H9 (cell line): Measurements from ENCODE around the gene TMEM80. TPM values are rescaled to one million over a fixed set of nuclear protein-coding genes. Genes with fewer than 3 reads are reported as not detected.

Experiments
- DNase-seq: peaks from one replicate; pipeline ENCODE4 v3.0.0-alpha.2; 2017
- H2AFZ ChIP-seq: one replicate; pipeline ENCODE4 v1.6.1; 2013; ENCODE audit warnings: mild to moderate bottlenecking, low read length, control low read depth, moderate library complexity
- H2AK5ac ChIP-seq: 2 replicates; pipeline ENCODE4 v1.6.1; 2013; ENCODE audit warnings: low read length, control low read depth, mixed read lengths; ENCODE audit not compliant: insufficient read length
- H2BK120ac ChIP-seq: one replicate; pipeline ENCODE4 v1.6.1; 2013; ENCODE audit warnings: low read depth, mild to moderate bottlenecking, low read length, control low read depth, inconsistent platforms; ENCODE audit not compliant: poor library complexity, severe bottlenecking
- H2BK12ac ChIP-seq: 2 replicates; pipeline ENCODE4 v1.6.1; 2013; ENCODE audit warnings: low read length, control low read depth, mixed read lengths, low read depth; ENCODE audit not compliant: insufficient read length
- H2BK15ac ChIP-seq: 2 replicates; pipeline ENCODE4 v1.6.1; 2013; ENCODE audit warnings: low read depth, low read length, control low read depth
- H2BK20ac ChIP-seq: one replicate; pipeline ENCODE4 v1.6.1; 2013; ENCODE audit warnings: low read depth, mild to moderate bottlenecking, low read length, control low read depth, inconsistent platforms; ENCODE audit not compliant: poor library complexity, severe bottlenecking
- H2BK5ac ChIP-seq: 2 replicates; pipeline ENCODE4 v1.6.1; 2013; ENCODE audit warnings: low read length, control low read depth, mixed read lengths; ENCODE audit not compliant: insufficient read length
- H3K14ac ChIP-seq: 2 replicates; pipeline ENCODE4 v1.6.1; 2013; ENCODE audit warnings: low read length, control low read depth; ENCODE audit not compliant: insufficient read depth
- H3K18ac ChIP-seq: 2 replicates; pipeline ENCODE4 v1.6.1; 2013; ENCODE audit warnings: low read depth, mild to moderate bottlenecking, mixed read lengths, low read length, control low read depth; ENCODE audit not compliant: insufficient read length
- H3K23ac ChIP-seq: 2 replicates; pipeline ENCODE4 v1.6.1; 2013; ENCODE audit warnings: low read length, control low read depth, mixed read lengths, low read depth; ENCODE audit not compliant: insufficient read length
- H3K23me2 ChIP-seq: 2 replicates; pipeline ENCODE4 v1.6.1; 2013; ENCODE audit warnings: low read depth, mild to moderate bottlenecking, mixed read lengths, low read length, control low read depth; ENCODE audit not compliant: insufficient read length, poor library complexity, severe bottlenecking
- H3K27ac ChIP-seq: 2 replicates; pipeline ENCODE4 v1.5.1; 2013; ENCODE audit warnings: low read length, control low read depth, mixed read lengths, low read depth; ENCODE audit not compliant: insufficient read length
- H3K27me3 ChIP-seq: 2 replicates; pipeline ENCODE4 v1.6.1; 2013; ENCODE audit warnings: low read length, control low read depth, inconsistent platforms; ENCODE audit not compliant: insufficient read depth
- H3K4ac ChIP-seq: 2 replicates; pipeline ENCODE4 v1.6.1; 2013; ENCODE audit warnings: low read depth, mild to moderate bottlenecking, control low read depth, inconsistent platforms, low read length, moderate library complexity
- H3K4me1 ChIP-seq: 2 replicates; pipeline ENCODE4 v1.6.1; 2013; ENCODE audit warnings: low read length, control low read depth, inconsistent platforms; ENCODE audit not compliant: insufficient read depth
- H3K4me2 ChIP-seq: 2 replicates; pipeline ENCODE4 v1.6.1; 2013; ENCODE audit warnings: low read length, control low read depth, mixed read lengths; ENCODE audit not compliant: insufficient read length, insufficient read depth
- H3K56ac ChIP-seq: 2 replicates; pipeline ENCODE4 v1.6.1; 2013; ENCODE audit warnings: low read depth, mild to moderate bottlenecking, mixed read lengths, low read length, control low read depth; ENCODE audit not compliant: insufficient read length
- H3K79me1 ChIP-seq: 2 replicates; pipeline ENCODE4 v1.6.1; 2013; ENCODE audit warnings: low read depth, mild to moderate bottlenecking, moderate library complexity, low read length, control low read depth, inconsistent platforms; ENCODE audit not compliant: insufficient read depth, poor library complexity, severe bottlenecking
- H3K79me2 ChIP-seq: 2 replicates; pipeline ENCODE4 v1.6.1; 2013; ENCODE audit warnings: low read length, control low read depth, inconsistent platforms; ENCODE audit not compliant: insufficient read depth
- H3K9ac ChIP-seq: 2 replicates; pipeline ENCODE4 v1.6.1; 2013; ENCODE audit warnings: low read length, control low read depth, mixed read lengths; ENCODE audit not compliant: insufficient read length; ENCODE audit errors: extremely low read depth
- H3K9me3 ChIP-seq: one replicate; pipeline ENCODE4 v1.6.1; 2013; ENCODE audit warnings: low read depth, low read length, inconsistent platforms; ENCODE audit not compliant: control insufficient read depth
- H3T11ph ChIP-seq: one replicate; pipeline ENCODE4 v1.6.1; 2013; ENCODE audit warnings: mild to moderate bottlenecking, low read length, control low read depth, inconsistent platforms
- H4K20me1 ChIP-seq: one replicate; pipeline ENCODE4 v1.6.1; 2013; ENCODE audit not compliant: control insufficient read depth, insufficient read length, insufficient read depth
- H4K5ac ChIP-seq: 2 replicates; pipeline ENCODE4 v1.6.1; 2013; ENCODE audit warnings: low read depth, mild to moderate bottlenecking, mixed read lengths, low read length, control low read depth; ENCODE audit not compliant: insufficient read length
- H4K8ac ChIP-seq: replicated peaks from 2 replicates; pipeline ENCODE4 v1.6.1; 2013; ENCODE audit warnings: low read length, control low read depth, mixed read lengths, low read depth; ENCODE audit not compliant: insufficient read length
- H4K91ac ChIP-seq: 2 replicates; pipeline ENCODE4 v1.6.1; 2013; ENCODE audit warnings: low read depth, mild to moderate bottlenecking, moderate library complexity, mixed read lengths, low read length, control low read depth; ENCODE audit not compliant: insufficient read length
- H3K27ac Mint-ChIP-seq, 3 experiments: 2 replicates in 2 of 3; 3 replicates in 1 of 3; pipeline ENCODE4 v1.8.0; 2020 to 2021; ENCODE audit warnings: mixed read lengths in 3 of 3, mild to moderate bottlenecking in 1 of 3, moderate library complexity in 1 of 3
- H3K27me3 Mint-ChIP-seq: 2 replicates; pipeline ENCODE4 v1.8.0; 2021; ENCODE audit warnings: low read depth, mild to moderate bottlenecking, moderate library complexity, mixed read lengths
- H3K36me3 Mint-ChIP-seq, 3 experiments: 2 replicates in 2 of 3; 3 replicates in 1 of 3; pipeline ENCODE4 v1.8.0; 2020 to 2021; ENCODE audit warnings: low read depth in 3 of 3, mixed read lengths in 3 of 3; ENCODE audit not compliant: insufficient read depth in 1 of 3
- H3K4me1 Mint-ChIP-seq, 2 experiments: 2 replicates each; pipeline ENCODE4 v1.8.0; 2020; ENCODE audit warnings: mixed read lengths in 2 of 2
- H3K4me3 Mint-ChIP-seq, 2 experiments: 2 replicates in 1 of 2; 3 replicates in 1 of 2; pipeline ENCODE4 v1.8.0; 2020 to 2021; ENCODE audit warnings: mild to moderate bottlenecking in 2 of 2, mixed read lengths in 2 of 2, moderate library complexity in 1 of 2
- H3K9me3 Mint-ChIP-seq, 2 experiments: 2 replicates in 1 of 2; 3 replicates in 1 of 2; pipeline ENCODE4 v1.8.0; 2020; ENCODE audit warnings: mild to moderate bottlenecking in 2 of 2, mixed read lengths in 2 of 2, moderate library complexity in 1 of 2
- WGBS: extraction: QIAGEN DNeasy Blood & Tissue Kit; methylation state at CpG from one replicate; pipeline ENCODE4 v1.1.7; 2013; ENCODE audit warnings: missing lambda C conversion rate, low lambda C conversion rate, mixed read lengths; ENCODE audit not compliant: insufficient read length; ENCODE audit errors: extremely low coverage; 5-methylcytosine and 5-hydroxymethylcytosine counted together
- total RNA-seq: library from RNA; stranded (reverse); gene quantifications from 2 replicates; pipeline ENCODE4 v1.2.1, GENCODE V29; 2021
- TF ChIP-seq, protein P1 (sequence below): fragments of 200-600 bp; sonication (generic); conservative IDR thresholded peaks from 3 replicates; pipeline ENCODE4 v1.8.0; 2021; ENCODE audit warnings: antibody characterized with exemption, mild to moderate bottlenecking

Gene TMEM80
- total RNA-seq, 1 experiment from 2014 or later, result 23.6 TPM

DNA sequence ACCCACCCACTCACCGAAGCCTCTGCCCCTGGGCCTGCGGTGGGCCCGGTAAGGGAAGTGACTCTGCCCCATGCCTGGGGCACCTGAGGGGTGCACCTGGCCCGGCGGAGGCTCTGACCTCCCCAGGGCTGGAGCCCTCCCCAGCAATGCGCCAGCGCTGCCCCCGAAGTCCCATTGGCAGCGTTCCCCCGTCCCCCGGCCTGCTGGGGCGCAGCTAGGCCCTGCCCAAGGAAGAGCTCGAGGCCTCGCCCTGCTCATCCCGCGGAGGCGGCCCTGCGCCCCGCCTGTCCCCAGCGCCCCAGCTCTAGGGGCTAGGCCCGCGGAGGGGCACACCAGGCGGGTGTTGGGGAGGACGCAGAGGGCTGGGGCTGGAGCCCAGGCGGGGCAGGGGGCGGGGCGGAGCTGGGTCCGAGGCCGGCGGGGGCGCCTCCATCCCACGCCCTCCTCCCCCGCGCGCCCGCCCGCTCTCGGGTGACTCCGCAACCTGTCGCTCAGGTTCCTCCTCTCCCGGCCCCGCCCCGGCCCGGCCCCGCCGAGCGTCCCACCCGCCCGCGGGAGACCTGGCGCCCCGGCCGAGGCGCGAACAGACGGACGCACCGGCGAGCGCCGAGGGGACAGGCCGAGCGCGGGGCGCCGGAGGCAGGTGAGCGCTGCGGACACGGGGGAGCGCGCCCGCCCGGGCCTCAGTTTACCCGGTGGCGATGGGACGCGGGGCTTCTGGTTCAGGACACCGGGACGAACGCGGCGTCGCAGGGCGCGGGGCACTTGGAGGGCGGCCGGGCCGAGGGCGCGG, 10.2 kb downstream of the TMEM80 start, which contains the start of gene EPS8L2:
EPS8L2 (plus strand) TSS at position 586 of the 793 bp plus-strand sequence. CDS start 3,177 bp downstream, outside the sequence.
- no peaks in the 10 kb centered on the region for H4K20me1 ChIP-seq
- no peak within 1 kb of the TSS for H3K18ac ChIP-seq
- H2BK12ac ChIP-seq, result no peak within 1 kb of the TSS
- H2BK15ac ChIP-seq, result no peak within 1 kb of the TSS
- no peak within 1 kb of the TSS for H3K23ac ChIP-seq
- H3K79me1 ChIP-seq, result no peaks in the 10 kb centered on the region
- no CpG with 5 or more reads among the region's 90 CpGs for WGBS
- no peak within 1 kb of the TSS for H3K4ac ChIP-seq
- Mint-ChIP-seq H3K27ac (peak within 1 kb of the TSS in 2 of 3 experiments; percentile 52 to 68; a peak in 2 of 7 replicates), H3K4me3 (peak within 1 kb of the TSS; percentile 70 to 71), H3K4me1 (peaks cover 15 to 29% of the 10 kb centered on the region in 2 experiments), H3K27me3 (no peaks in the 10 kb centered on the region), H3K9me3 (no peaks in the 10 kb centered on the region), H3K36me3 (peaks cover 0 to 8% (median 7%) of the 10 kb centered on the region in 3 experiments; a peak in 2 of 7 replicates)
- no peak within 1 kb of the TSS for H2AK5ac ChIP-seq
- TF ChIP-seq, protein P1, sequence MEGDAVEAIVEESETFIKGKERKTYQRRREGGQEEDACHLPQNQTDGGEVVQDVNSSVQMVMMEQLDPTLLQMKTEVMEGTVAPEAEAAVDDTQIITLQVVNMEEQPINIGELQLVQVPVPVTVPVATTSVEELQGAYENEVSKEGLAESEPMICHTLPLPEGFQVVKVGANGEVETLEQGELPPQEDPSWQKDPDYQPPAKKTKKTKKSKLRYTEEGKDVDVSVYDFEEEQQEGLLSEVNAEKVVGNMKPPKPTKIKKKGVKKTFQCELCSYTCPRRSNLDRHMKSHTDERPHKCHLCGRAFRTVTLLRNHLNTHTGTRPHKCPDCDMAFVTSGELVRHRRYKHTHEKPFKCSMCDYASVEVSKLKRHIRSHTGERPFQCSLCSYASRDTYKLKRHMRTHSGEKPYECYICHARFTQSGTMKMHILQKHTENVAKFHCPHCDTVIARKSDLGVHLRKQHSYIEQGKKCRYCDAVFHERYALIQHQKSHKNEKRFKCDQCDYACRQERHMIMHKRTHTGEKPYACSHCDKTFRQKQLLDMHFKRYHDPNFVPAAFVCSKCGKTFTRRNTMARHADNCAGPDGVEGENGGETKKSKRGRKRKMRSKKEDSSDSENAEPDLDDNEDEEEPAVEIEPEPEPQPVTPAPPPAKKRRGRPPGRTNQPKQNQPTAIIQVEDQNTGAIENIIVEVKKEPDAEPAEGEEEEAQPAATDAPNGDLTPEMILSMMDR, result no peak
- H2AFZ ChIP-seq, result no peak within 1 kb of the TSS
- H3K4me2 ChIP-seq, result peak within 1 kb of the TSS; percentile 33
- no peak within 1 kb of the TSS for H4K91ac ChIP-seq
- H3K23me2 ChIP-seq, result peaks cover 3% of the 10 kb centered on the region
- no peak within 1 kb of the TSS for H3T11ph ChIP-seq
- no peak within 1 kb of the TSS for H2BK20ac ChIP-seq
- H3K27me3 ChIP-seq, result no peaks in the 10 kb centered on the region
- no peak within 1 kb of the TSS for H2BK120ac ChIP-seq
- peaks cover 5% of the 10 kb centered on the region; the same call in 1 of the 2 replicates for H3K4me1 ChIP-seq
- no peaks in the 10 kb centered on the region for H3K9me3 ChIP-seq
- no peak within 1 kb of the TSS for H3K27ac ChIP-seq
- no peak within 1 kb of the TSS for H4K5ac ChIP-seq
- H3K56ac ChIP-seq, result no peak within 1 kb of the TSS
- no peak within 1 kb of the TSS for H2BK5ac ChIP-seq
- no peaks in the 10 kb centered on the region for H3K79me2 ChIP-seq
- no peak within 1 kb of the TSS; the same call in 1 of the 2 replicates for H3K14ac ChIP-seq
- H4K8ac ChIP-seq, result no peak within 1 kb of the TSS
- peak; percentile 45 for DNase-seq
- no peak within 1 kb of the TSS for H3K9ac ChIP-seq
